Stimulated activated effector memory CD8-positive, alpha-beta T cell treated with anti-CD3 and anti-CD28 coated beads, Interleukin-12 subunit alpha, Interleukin-12 subunit beta, amount 100 ng/mL, for 72 hours (primary cell): ENCODE measurements around the gene PAQR4.

Source experiments
- ATAC-seq: fragments of 150-1000 bp; cut with Tn5 transposase; 2 replicates; pipeline ENCODE4 v1.10.0; 2021
- DNase-seq, 2 donors: peaks; one replicate each; pipeline ENCODE4 v3.0.0; 2021 to 2022; ENCODE audit warnings: low spot score in 2 of 2
- H3K27ac Mint-ChIP-seq: one replicate; pipeline ENCODE4 v1.8.0; 2022; ENCODE audit warnings: mild to moderate bottlenecking, mixed read lengths
- H3K36me3 Mint-ChIP-seq: one replicate; pipeline ENCODE4 v1.8.0; 2022; ENCODE audit warnings: mild to moderate bottlenecking, mixed read lengths
- H3K4me1 Mint-ChIP-seq: one replicate; pipeline ENCODE4 v1.8.0; 2022; ENCODE audit warnings: mixed read lengths
- H3K4me3 Mint-ChIP-seq: one replicate; pipeline ENCODE4 v1.8.0; 2022; ENCODE audit warnings: mild to moderate bottlenecking, mixed read lengths
- H3K9me3 Mint-ChIP-seq: one replicate; pipeline ENCODE4 v1.8.0; 2022; ENCODE audit warnings: mixed read lengths

The PAQR4 gene

DNA sequence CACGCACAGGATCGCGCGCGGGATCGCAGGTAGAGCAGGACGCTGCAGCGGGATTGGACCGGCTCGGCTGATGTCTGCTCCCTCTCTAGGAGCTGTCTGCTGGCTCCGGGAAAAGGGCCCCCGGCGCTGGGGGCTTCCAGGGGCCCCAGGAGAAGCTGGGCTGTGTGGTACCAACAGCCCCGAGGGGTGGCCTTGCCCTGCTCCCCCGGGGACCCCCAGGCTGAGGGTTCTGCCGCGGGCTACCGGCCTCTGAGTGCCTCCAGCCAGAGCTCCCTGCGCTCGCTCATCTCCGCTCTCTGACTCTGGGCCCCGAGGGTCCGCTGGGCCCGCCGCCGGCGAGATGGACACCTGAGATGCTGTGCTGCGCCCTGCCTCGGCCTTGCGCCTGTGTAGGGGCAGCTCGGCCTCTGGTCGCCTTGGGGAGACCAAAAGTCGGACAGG, 1.4 kb upstream of the PAQR4 start:
- H3K36me3 Mint-ChIP-seq = peaks cover 22% of the 10 kb centered on the region
- no peaks in the 10 kb centered on the region for H3K9me3 Mint-ChIP-seq
- peak overlapping the region; percentile 71 for H3K4me3 Mint-ChIP-seq
- H3K27ac Mint-ChIP-seq = no peak overlapping the region
- H3K4me1 Mint-ChIP-seq = peaks cover 53% of the 10 kb centered on the region
- no peak for DNase-seq
- no peak for ATAC-seq

DNA sequence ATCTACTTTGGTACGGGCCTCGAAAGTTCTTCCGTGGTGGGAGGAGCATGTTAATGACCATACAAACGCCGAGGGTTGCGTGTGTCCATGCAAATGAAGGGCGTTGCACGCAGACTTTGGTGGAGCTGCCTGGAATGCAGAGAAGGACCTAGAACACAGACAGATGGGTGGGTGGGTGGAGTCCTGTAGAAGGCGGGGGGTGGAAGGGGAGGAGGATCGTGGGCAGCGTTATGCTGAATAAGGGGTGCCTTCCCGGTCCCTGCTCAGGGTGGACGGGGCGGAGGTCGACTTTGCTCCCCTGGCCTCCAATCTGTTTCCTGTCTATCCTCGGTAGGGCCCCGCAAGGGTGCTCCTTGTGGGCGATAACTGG, 795 bp upstream of the PAQR4 start:
- Mint-ChIP-seq H3K9me3 (no peaks in the 10 kb centered on the region), H3K36me3 (peaks cover 23% of the 10 kb centered on the region), H3K4me1 (peaks cover 53% of the 10 kb centered on the region), H3K27ac (no peak overlapping the region), H3K4me3 (peak overlapping the region; percentile 71)
- ATAC-seq (no peak), DNase-seq (no peak)

DNA sequence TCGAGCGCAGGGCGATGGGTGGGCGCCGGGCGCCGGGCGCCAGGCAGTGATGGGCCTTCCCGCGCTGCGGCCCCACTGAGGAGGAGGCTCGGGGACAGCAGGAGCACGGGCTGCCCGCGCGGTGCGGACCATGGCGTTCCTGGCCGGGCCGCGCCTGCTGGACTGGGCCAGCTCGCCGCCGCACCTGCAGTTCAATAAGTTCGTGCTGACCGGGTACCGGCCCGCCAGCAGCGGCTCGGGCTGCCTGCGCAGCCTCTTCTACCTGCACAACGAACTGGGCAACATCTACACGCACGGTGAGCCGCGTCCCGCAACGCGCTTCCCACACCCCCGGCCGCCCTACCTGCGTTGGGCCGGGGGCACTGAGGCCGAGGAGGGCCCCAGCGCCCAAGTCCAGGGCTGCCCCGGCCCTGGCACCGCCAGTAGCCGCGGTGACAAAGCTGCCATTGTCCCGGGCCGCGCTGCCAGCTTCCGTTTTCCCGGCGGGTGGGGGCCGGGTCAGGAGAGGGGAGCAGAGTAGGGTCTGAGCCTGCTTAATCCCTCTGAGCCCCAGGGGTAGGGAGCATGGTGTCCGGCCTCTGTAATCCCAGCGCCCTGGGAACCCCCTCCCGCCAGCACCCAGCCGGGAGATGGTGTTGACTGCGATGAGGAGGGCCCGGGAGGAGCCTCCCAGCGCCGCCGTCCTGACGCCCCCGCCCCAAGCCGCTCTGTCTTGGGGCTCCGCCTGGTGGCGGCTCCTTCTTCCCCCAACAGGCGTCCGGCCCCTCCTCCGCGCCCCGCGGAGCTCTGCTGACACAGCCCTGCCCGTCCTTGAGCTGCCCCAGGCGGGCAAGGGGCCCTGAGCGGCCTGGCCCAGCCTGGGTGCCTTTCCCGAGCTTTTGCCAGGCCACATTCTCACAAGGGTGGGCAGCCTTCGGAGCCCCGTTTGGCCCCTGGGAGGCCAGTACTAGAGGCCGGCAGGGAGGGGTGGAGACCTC, 685 bp downstream of the PAQR4 start:
- peaks cover 23% of the 10 kb centered on the region for H3K36me3 Mint-ChIP-seq
- no peak overlapping the region for H3K27ac Mint-ChIP-seq
- H3K4me3 Mint-ChIP-seq = peak overlapping the region; percentile 71
- H3K4me1 Mint-ChIP-seq = peaks cover 43% of the 10 kb centered on the region
- ATAC-seq (peak; percentile 79), DNase-seq (peak; percentile 69 to 89)
- H3K9me3 Mint-ChIP-seq = no peaks in the 10 kb centered on the region

DNA sequence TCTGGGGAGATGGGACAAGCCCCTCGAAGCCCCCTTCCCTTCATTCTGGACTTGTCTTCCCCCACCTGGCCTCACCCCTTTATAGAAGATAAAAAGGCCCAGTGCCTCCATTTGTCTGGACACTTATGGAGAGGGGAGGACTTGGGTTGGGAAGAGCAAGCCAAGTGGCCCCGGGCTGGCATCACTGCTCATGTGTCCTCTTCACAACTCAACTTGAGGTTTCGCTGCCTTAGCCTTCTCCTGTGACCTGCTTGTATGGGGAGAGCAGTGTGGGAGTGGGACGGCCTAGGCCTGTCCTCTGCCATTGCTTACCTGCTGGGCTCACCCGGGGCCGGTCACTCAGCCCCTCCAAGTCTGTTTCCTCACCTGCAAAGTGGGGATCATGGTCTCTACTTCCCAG, 1.4 kb downstream of the PAQR4 start:
- Mint-ChIP-seq H3K36me3 (peaks cover 30% of the 10 kb centered on the region), H3K9me3 (no peaks in the 10 kb centered on the region), H3K4me1 (peaks cover 36% of the 10 kb centered on the region), H3K27ac (no peak overlapping the region), H3K4me3 (peak overlapping the region; percentile 71)
- no peak for ATAC-seq
- DNase-seq = no peak

DNA sequence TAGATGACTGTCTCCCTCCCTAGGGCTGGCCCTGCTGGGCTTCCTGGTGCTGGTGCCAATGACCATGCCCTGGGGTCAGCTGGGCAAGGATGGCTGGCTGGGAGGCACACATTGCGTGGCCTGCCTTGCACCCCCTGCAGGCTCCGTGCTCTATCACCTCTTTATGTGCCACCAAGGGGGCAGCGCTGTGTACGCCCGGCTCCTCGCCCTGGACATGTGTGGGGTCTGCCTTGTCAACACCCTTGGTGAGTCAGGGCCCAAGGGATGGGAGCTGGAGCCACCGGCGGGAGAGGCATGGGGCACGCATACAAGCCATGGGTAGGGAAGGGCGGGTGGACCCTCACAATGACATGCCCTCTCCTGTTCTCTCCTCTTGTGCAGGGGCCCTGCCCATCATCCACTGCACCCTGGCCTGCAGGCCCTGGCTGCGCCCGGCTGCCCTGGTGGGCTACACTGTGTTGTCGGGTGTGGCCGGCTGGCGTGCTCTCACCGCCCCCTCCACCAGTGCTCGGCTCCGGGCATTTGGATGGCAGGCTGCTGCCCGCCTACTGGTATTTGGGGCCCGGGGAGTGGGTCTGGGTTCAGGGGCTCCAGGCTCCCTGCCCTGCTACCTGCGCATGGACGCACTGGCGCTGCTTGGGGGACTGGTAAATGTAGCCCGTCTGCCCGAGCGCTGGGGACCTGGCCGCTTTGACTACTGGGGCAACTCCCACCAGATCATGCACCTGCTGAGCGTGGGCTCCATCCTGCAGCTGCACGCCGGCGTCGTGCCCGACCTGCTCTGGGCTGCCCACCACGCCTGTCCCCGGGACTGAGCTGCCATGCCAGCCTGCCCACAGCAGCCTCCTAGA, 2.2 kb downstream of the PAQR4 start:
- H3K4me1 Mint-ChIP-seq = peaks cover 32% of the 10 kb centered on the region
- H3K9me3 Mint-ChIP-seq = no peaks in the 10 kb centered on the region
- no peak for DNase-seq
- ATAC-seq = no peak
- H3K36me3 Mint-ChIP-seq = peaks cover 38% of the 10 kb centered on the region
- H3K4me3 Mint-ChIP-seq = peak overlapping the region; percentile 71
- H3K27ac Mint-ChIP-seq = peak overlapping the region; percentile 93

DNA sequence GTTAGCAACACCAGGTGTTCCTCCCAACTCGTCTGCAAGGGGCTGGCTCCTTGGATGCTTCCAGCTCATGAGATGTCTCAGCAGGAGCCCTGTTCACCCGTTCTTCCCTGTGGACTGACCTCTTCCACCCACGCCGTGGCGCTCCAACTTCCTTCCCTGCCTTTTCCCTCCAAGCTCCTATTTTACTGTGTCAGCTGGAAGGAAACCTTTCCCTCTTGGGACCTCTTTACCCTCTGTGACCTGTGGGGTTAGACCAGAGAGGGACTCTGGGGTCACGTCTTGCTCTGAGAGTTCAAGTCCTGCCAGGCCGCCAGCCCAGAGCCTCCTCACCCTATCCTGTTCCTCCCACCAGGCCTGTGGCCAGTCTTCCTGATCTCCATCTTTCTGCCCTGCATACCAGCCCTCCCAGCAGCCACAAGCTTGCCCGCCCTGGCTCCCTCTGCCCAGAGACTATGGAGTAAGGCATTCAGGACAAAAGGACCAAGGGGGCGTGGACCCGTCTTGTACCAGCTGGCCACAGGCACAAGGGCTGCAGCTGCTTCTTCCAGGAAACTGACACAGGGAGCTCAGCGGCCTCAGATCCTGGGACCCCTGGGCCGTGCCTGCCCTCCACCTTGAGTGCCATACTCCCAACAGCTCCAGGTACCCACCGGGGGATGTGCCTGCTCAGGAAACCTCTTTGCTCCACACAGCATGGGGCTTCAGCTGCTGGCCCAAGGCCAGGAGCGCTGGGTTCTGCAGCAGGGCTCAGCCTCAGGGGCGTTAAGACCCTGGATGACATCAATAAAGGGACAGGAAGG, 3.0 kb downstream of the PAQR4 start:
- DNase-seq = no peak
- H3K4me3 Mint-ChIP-seq = peak overlapping the region; percentile 44
- peaks cover 32% of the 10 kb centered on the region for H3K4me1 Mint-ChIP-seq
- H3K27ac Mint-ChIP-seq = peak overlapping the region; percentile 93
- peaks cover 46% of the 10 kb centered on the region for H3K36me3 Mint-ChIP-seq
- H3K9me3 Mint-ChIP-seq = no peaks in the 10 kb centered on the region
- ATAC-seq = no peak

DNA sequence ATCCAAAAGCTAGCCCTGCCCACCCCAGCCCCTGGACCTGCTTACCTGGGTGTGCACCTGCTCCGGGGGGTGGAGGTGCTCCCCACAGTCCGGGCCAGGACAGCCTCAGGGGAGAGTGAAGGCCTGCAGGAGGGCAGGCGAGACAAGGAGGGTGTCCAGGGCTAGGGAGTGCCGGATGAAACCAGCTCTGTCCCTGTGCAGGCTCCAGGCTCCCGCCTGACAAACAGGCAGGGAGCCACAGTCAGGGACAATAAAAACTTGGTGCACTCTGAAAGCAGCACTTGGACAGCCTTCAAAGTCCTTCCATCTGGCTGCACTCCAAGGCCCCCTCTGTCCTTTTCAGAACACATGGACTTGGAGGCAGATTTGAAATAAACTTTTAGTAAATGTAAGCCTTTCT, 3.9 kb downstream of the PAQR4 start:
- no peak overlapping the region for H3K4me3 Mint-ChIP-seq
- no peak overlapping the region for H3K27ac Mint-ChIP-seq
- peaks cover 53% of the 10 kb centered on the region for H3K36me3 Mint-ChIP-seq
- ATAC-seq (no peak), DNase-seq (no peak)
- no peaks in the 10 kb centered on the region for H3K9me3 Mint-ChIP-seq
- peaks cover 28% of the 10 kb centered on the region for H3K4me1 Mint-ChIP-seq

DNA sequence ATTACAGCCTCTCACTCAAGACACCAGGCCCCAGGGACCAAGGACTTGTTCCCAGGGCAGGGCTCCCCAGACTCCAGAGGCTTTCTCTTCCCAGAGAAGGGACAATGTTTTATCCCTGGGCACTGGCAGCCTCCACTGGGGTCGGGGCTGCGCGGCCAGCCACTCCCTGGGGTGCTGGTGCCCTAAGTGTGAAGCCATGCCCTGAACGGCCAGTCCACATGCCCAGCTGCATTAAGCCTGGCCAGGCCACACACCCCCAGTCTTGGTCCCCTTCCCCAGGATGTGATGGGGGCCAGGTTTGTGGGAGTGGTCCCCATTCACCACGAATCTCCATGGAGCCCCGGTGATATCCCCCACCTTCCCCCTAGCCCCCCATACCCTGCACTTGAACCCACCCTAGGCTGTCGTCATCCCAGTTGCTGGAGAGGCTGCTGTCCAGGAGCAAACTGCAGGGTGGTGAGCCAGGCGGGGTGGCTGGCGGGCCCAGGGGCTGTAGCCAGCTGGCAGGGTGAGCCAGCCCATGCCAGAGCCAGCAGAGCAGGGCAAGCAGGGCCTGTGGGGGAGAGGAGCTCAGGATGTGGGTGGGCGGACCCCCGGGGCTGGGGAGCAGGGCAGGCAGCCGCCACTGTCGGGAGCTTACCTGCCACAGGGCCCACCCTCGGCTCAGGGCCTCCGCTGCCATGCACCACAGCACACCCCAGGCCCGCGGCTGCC, 4.6 kb downstream of the PAQR4 start:
- H3K27ac Mint-ChIP-seq = no peak overlapping the region
- H3K4me3 Mint-ChIP-seq = no peak overlapping the region
- DNase-seq (no peak), ATAC-seq (no peak)
- no peaks in the 10 kb centered on the region for H3K9me3 Mint-ChIP-seq
- H3K36me3 Mint-ChIP-seq = peaks cover 57% of the 10 kb centered on the region
- H3K4me1 Mint-ChIP-seq = peaks cover 21% of the 10 kb centered on the region

DNA sequence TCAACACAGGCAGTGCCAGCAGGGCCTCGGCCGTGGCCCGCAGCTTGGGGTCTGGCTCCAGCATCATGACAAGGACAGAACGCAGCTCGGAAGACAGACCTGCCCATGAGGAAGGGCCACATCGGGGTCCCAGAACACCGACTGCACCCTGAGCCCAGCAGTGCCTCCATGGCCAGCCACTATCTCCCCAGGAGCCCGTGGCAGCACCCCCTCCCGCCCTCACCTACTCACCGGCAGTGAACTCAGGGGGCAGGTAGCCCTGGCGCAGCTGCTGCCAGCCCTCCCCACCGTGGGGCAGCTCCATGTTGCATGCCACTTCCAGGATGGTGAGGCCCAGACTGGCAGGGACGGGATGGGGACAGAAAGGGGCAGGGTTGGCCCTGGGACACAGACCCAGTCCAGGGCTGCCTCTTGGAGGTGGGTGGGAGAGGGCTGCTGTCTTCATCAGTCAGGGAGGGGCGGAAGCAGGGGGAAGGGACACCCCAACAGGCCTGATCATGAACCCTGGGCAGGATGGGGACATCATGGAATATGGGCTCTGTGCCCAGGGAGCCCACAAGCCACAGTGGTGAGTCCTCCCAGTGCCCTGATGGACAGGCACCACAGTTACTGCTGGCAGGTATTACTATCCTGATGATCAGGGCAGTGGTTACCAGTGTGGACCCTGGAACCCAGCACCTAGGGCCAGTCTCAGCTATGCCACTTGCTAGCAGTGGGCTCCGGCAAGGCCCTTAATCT, 5.3 kb downstream of the PAQR4 start:
- H3K4me3 Mint-ChIP-seq = no peak overlapping the region
- ATAC-seq (no peak), DNase-seq (no peak)
- peaks cover 64% of the 10 kb centered on the region for H3K36me3 Mint-ChIP-seq
- H3K9me3 Mint-ChIP-seq = no peaks in the 10 kb centered on the region
- H3K27ac Mint-ChIP-seq = no peak overlapping the region
- H3K4me1 Mint-ChIP-seq = peaks cover 22% of the 10 kb centered on the region

DNA sequence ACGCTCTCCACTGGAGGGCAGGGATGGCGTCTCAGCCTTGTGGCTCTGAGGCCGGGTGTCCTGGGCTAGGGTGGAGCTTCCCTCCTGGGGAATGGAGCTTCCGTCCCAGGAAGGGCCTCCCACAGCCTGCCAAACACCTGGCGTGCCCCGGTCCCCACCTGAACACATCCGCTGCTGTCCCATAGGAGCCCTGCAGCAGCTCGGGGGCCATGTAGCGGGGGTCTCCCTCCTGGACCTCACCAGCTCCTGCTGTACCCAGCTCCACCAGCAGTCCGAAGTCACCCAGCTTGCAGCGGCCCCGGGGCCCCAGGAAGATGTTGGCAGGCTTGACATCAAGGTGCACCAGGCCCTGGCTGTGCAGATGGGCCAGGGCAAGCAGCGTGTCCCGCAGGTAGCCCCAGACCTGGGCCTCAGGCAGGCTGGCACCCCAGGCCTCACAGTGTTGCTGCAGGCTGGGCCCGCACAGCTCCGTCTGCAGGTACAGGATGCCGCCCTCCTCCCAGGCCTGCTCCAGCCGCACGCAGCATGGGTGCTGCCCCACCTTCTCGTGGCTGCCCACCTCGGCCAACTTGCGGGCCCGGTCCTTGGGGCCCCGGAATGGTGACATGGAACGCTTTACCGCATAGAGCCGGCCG, 6.1 kb downstream of the PAQR4 start:
- Mint-ChIP-seq H3K4me3 (no peak overlapping the region), H3K27ac (no peak overlapping the region), H3K4me1 (peaks cover 25% of the 10 kb centered on the region), H3K36me3 (peaks cover 66% of the 10 kb centered on the region), H3K9me3 (no peaks in the 10 kb centered on the region)
- ATAC-seq (no peak), DNase-seq (no peak)

DNA sequence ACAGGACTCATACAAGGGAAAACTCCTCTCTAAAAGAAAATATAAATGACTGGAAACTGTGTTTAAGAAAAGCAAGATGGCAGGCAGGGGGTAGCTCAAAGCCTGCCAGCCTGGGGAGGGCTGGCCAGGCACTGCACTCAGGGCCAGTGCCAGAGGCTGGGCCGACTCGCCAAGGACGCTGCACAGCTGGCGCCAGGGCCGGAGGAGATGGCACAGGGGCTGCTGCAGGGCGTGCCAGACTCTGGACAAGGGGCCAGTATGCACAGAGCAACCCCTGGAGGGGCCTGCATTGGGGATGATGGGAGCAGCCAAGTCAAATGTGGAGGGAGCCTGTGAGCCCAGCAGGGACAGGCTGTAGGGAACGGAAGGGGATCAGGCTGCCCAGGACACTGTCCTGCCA, 7.1 kb downstream of the PAQR4 start:
- no peaks in the 10 kb centered on the region for H3K9me3 Mint-ChIP-seq
- DNase-seq (no peak), ATAC-seq (no peak)
- H3K36me3 Mint-ChIP-seq = peaks cover 66% of the 10 kb centered on the region
- no peak overlapping the region for H3K27ac Mint-ChIP-seq
- no peak overlapping the region for H3K4me3 Mint-ChIP-seq
- H3K4me1 Mint-ChIP-seq = peaks cover 22% of the 10 kb centered on the region

DNA sequence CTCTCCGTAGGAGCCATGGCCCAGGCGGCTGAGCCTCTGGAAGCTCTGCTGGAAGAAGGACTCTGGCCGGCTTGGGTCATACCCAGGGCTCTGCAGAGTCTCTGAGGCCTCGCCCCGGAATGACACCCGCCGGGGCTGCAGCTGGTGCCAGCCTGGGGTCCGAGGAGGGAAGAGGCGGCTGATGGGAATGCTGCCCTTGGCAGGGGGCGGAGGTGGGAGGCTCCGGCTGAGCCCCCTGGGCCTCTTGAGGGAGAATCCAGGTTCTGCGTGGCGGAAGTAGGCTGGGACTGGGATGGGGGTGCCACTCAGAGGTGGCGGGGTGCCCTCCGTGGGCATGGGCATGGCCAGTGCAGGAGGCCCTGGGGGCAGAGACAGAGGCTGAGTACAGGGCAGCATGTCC, 7.5 kb downstream of the PAQR4 start:
- Mint-ChIP-seq H3K4me1 (peaks cover 26% of the 10 kb centered on the region), H3K4me3 (no peak overlapping the region), H3K36me3 (peaks cover 66% of the 10 kb centered on the region), H3K9me3 (no peaks in the 10 kb centered on the region), H3K27ac (no peak overlapping the region)
- DNase-seq = no peak
- no peak for ATAC-seq

DNA sequence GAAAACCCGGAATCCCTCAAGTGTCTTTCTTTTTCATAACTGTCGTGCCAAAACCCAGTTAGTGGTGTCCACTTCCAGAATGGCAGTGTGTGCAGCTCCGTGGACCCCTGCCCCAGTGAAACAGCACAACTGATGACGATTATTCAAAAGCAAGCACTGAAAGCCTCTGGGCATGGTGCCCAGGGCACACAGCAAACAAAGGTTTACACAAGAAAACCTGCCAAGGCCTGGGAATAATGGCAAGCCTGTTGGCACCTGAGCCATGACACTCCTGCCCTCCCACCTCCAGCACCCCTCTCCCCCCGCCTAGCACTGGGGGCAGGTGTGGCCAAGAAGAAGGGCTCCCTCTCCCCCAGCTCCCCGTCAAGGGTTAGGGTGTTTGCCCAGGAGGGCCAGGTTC, 8.3 kb downstream of the PAQR4 start:
- H3K9me3 Mint-ChIP-seq = no peaks in the 10 kb centered on the region
- peaks cover 62% of the 10 kb centered on the region for H3K36me3 Mint-ChIP-seq

More for the DNA sequence above, 8.3 kb downstream of the PAQR4 start:
- ATAC-seq = no peak
- Mint-ChIP-seq H3K4me1 (peaks cover 22% of the 10 kb centered on the region), H3K4me3 (no peak overlapping the region), H3K27ac (no peak overlapping the region)
- no peak for DNase-seq
